GM10248 (cell line): Measurements from ENCODE around the gene ADK.

Source experiments
- CTCF ChIA-PET: fragments of 300-600 bp; sonication (Branson Sonifier 250); formaldehyde crosslinking; extraction: SDS; loops from one replicate; lab custom pipeline; 2021; ENCODE audit warnings: antibody characterized with exemption; lab: Yijun Ruan, JAX
- POLR2A ChIA-PET: fragments of 350-650 bp; sonication (Branson Sonifier 250); formaldehyde crosslinking; extraction: SDS; loops from one replicate; lab custom pipeline; 2020; ENCODE audit warnings: antibody characterized with exemption; lab: Yijun Ruan, JAX
- DNase-seq: peaks from one replicate; pipeline ENCODE4 v3.0.0; 2012; ENCODE audit errors: extremely low spot score
- CTCF ChIP-seq: IDR thresholded peaks from 2 replicates; pipeline ENCODE4 v1.5.1; 2012; ENCODE audit warnings: mild to moderate bottlenecking, low read depth; ENCODE audit errors: extremely low read depth, missing control alignments, control extremely low read depth

ADK gene

GRCh38 chr10:74718208-74718607 is 567.2 kb downstream of the ADK start:
- CTCF ChIA-PET: no interaction called here
- POLR2A ChIA-PET: no interaction called here
- no peak for DNase-seq
- TF ChIP-seq CTCF: no peak

GRCh38 chr10:74728225-74728624 is 577.2 kb downstream of the ADK start:
- DNase-seq: no peak
- ChIA-PET POLR2A (no interaction called here), CTCF (interaction anchor here (1.6 kb wide), 1 partner anchor 10 kb away, joined by 5 read pairs; no protein-coding TSS in a partner anchor)

DNA sequence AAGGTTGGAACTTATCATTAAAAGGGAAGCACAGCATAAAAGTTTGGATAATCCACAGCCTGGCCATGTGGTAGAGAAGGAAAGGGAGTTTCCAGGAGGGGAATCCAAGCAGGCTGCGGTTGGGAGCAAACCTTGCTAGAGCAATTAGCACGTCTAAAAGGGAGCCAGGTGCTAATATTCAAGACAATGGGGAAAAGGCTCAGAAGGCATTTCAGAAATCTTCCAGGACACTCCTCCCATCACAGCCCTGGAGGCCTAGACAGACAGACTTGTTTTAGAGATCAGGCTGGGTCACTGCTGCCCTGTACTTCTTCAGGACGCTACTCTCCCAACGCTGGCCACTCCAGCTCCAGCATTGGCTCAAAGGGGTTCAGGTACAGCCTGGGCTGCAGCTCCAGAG is 579.2 kb downstream of the ADK start:
- POLR2A ChIA-PET: no interaction called here
- DNase-seq: no peak
- TF ChIP-seq CTCF: no peak
- CTCF ChIA-PET: interaction anchor here (1.2 kb wide), 1 partner anchor 9 kb away, joined by 4 read pairs; no protein-coding TSS in a partner anchor

More at GRCh38 chr10:74728225-74728624, 577.2 kb downstream of the ADK start:
- TF ChIP-seq CTCF: no peak

DNA sequence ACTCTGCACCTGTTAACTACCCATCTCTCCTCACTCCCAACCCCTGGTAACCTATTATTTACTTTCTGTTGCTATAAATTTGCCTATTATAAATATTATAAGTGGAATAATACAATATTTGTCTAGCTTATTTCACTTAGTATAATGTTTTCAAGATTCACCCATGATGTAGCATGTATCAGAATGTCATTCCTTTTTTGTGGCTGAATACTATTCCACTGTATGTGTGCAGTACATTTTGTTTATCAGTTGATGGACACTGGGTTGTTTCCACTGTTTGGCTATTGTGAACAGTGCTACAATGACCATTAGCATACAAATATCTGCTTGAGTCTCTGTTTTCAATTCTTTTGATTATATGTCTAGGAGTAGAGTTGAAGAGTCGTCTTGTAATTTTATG is 582.6 kb downstream of the ADK start:
- CTCF ChIA-PET: no interaction called here
- no peak for DNase-seq
- no peak for TF ChIP-seq CTCF
- POLR2A ChIA-PET: no interaction called here

DNA sequence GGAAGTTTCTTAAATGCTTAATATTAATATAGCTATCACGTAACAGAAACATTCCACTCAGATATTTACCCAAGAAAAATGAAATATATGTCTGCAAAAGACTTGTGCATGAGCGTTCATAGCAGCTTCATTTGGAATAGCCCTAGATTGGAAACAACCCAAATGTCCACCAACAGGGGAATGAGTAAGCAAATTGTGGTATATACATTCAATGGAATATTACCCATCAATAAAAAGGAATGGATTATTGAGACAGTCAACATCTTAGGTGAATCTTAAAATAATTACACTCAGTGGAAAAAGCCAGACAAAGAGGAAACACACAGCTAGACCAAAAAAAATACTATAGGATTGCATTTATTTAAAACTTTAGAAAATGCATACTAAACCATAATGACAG is 585.0 kb downstream of the ADK start:
- ChIA-PET POLR2A (interaction anchor here (0.7 kb wide), 1 partner anchor 21 kb away, joined by 5 read pairs; no protein-coding TSS in a partner anchor), CTCF (interaction anchor here (1.2 kb wide), 1 partner anchor 10 kb away, joined by 3 read pairs; no protein-coding TSS in a partner anchor)
- no peak for TF ChIP-seq CTCF
- no peak for DNase-seq

DNA sequence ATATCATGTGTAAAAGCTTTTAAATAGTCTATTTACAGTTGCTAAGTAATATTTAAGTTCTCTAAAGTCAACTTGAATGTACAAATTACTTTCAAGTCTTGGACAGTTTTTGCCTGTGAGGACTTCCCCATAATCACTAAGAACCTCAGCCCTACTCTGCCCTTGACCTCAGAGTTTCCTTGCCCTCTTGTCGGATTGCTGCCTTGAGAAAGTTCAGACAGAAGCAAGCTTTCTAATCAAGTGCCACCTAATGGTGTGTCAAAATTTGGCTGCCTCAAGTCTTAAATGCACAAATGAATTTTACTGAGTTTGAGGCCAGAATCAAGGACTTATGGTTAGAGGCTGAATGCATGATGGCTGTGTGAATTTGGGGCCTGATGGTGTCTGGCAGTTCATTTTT is 587.0 kb downstream of the ADK start:
- ChIA-PET CTCF (interaction anchor here (0.8 to 2.7 kb wide), 22 partner anchors 10 to 494 kb away, joined by 3 to 13 read pairs (median 4); partner anchors contain the start of gene KAT6B), POLR2A (interaction anchor here (0.6 kb wide), 1 partner anchor 316 kb away, joined by 3 read pairs; no protein-coding TSS in a partner anchor)
- peak; percentile 36 for DNase-seq
- peak; percentile 19 for TF ChIP-seq CTCF
